BE2C (cell line): ENCODE results near the gene SPATA3.

Experiments used
- DNase-seq: peaks from one replicate; pipeline ENCODE4 v3.0.0-alpha.2; 2020
- H3K27me3 ChIP-seq: fragments of 250-450 bp; sonication (Bioruptor Pico); 2 replicates; pipeline ENCODE4 v1.5.1; 2020; ENCODE audit warnings: mild to moderate bottlenecking
- H3K36me3 ChIP-seq: fragments of 250-450 bp; sonication (Bioruptor Pico); 2 replicates; pipeline ENCODE4 v1.5.1; 2020; ENCODE audit warnings: mild to moderate bottlenecking
- H3K4me1 ChIP-seq: fragments of 250-450 bp; sonication (Bioruptor Pico); 2 replicates; pipeline ENCODE4 v1.5.1; 2020
- H3K4me3 ChIP-seq: 2 replicates; pipeline ENCODE4 v1.5.1; 2011; ENCODE audit warnings: low read depth, low read length
- H3K9me3 ChIP-seq: fragments of 250-450 bp; sonication (Bioruptor Pico); 2 replicates; pipeline ENCODE4 v1.5.1; 2020
- TF ChIP-seq, protein P1 (sequence below): IDR thresholded peaks from 2 replicates; pipeline ENCODE4 v1.5.1; 2012; ENCODE audit warnings: mild to moderate bottlenecking, low read depth, low read length

SPATA3 gene

DNA sequence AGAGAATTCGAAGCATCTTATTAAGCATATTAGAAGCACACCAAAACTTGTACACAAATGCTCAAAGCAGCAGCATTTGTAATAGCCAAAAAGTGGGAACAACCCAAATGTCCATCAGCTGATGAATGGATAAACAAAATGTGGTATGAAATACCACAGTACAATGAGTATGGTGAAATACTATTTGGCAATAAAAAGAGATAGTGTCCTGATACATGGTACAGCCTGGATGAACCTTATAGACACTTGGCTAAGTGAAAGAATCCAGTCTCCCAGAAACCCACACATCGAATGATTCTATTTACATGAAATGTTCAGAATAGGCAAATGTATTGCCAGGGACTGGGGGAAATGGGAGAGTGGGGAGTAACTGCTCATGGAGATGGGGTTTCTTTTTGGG lies 3.0 kb downstream of the SPATA3 start:
- H3K36me3 ChIP-seq: no peaks in the 10 kb centered on the region
- H3K27me3 ChIP-seq: peaks cover 26% of the 10 kb centered on the region
- DNase-seq: no peak
- H3K4me3 ChIP-seq: no peak overlapping the region
- H3K9me3 ChIP-seq: no peaks in the 10 kb centered on the region
- H3K4me1 ChIP-seq: no peaks in the 10 kb centered on the region
- TF ChIP-seq, protein P1, sequence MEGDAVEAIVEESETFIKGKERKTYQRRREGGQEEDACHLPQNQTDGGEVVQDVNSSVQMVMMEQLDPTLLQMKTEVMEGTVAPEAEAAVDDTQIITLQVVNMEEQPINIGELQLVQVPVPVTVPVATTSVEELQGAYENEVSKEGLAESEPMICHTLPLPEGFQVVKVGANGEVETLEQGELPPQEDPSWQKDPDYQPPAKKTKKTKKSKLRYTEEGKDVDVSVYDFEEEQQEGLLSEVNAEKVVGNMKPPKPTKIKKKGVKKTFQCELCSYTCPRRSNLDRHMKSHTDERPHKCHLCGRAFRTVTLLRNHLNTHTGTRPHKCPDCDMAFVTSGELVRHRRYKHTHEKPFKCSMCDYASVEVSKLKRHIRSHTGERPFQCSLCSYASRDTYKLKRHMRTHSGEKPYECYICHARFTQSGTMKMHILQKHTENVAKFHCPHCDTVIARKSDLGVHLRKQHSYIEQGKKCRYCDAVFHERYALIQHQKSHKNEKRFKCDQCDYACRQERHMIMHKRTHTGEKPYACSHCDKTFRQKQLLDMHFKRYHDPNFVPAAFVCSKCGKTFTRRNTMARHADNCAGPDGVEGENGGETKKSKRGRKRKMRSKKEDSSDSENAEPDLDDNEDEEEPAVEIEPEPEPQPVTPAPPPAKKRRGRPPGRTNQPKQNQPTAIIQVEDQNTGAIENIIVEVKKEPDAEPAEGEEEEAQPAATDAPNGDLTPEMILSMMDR: no peak

DNA sequence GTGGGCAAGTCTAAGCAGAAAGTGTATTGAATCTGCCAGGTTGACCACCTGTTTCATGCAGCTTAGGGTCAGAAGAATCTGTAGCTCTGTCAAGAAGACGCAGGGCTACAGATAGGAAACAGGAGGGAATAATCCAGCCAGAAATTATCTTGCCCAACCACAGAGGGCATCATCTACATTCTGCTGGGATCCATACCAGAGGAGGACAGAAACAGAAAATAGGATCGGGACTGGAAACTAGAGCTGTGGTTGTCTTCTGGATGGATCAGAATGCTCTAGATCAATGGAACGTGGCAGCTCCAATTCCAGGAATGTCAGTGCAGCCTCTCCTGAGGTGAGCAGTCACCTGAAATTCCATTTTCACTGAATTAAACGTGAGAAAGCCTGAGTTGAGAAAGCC lies 3.6 kb downstream of the SPATA3 start:
- Histone ChIP-seq H3K9me3 (no peaks in the 10 kb centered on the region), H3K4me1 (no peaks in the 10 kb centered on the region), H3K27me3 (peaks cover 26% of the 10 kb centered on the region), H3K4me3 (no peak overlapping the region), H3K36me3 (no peaks in the 10 kb centered on the region)
- TF ChIP-seq, protein P1: no peak
- DNase-seq: no peak

DNA sequence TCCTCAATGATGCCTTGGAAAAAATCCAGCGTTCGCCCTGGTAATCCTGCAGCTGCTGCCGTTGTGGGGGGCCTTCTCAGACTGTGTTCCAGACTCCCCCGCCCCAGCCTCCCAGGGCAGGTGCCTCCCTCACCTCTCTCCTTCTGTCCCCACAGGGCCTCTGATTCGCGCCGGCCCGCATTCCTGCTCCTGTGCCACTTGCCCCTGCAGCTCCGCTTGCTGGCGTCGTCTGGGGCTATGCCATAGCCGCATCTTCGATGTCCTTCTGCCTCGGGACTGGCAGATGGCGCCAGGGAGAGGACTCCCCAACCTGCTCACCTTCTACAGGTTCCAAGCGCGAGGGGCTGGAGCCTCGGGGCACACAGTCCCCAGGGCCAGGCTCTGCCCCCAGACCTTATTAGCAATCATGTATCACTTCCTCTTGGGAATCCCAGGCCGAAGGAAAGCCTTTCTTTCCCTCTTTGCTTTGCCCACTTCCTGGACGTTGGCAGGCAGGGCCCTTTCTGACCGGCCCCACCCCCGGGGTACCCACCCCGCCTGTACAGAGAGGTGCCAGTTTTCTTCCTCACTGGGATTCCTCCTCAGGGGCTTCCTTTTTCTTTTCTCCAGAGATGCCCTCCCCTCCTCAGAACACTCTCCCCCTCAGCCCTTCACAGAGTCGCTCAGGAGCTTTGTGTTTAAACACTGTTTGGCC lies 4.4 kb downstream of the SPATA3 start:
- Histone ChIP-seq H3K4me1 (no peaks in the 10 kb centered on the region), H3K9me3 (no peaks in the 10 kb centered on the region), H3K36me3 (no peaks in the 10 kb centered on the region), H3K27me3 (peaks cover 26% of the 10 kb centered on the region), H3K4me3 (no peak overlapping the region)
- no peak for DNase-seq
- TF ChIP-seq, protein P1: peak; percentile 15; the same call in 1 of the 2 replicates

DNA sequence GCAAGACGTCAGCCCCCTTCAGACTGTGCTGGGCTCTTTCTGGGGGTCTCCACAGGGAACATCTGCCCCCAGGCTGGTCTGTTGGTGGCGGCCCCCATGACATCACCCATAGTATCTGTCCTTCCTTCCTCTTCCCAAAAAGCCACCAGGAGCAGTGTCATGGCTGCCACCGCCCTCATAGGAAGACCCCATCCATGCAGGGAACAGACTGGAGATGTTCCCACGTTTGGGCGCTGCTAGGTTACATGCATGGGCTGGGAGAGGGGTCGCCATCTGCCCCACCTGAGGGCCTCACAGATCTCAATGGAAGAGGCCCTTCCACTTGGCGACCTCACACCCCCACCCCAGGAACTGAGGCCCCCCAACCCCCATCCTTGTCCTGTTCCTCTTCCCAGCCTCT lies 5.1 kb downstream of the SPATA3 start:
- Histone ChIP-seq H3K36me3 (no peaks in the 10 kb centered on the region), H3K4me1 (no peaks in the 10 kb centered on the region), H3K27me3 (peaks cover 26% of the 10 kb centered on the region), H3K4me3 (no peak overlapping the region), H3K9me3 (no peaks in the 10 kb centered on the region)
- no peak for DNase-seq
- TF ChIP-seq, protein P1: no peak

DNA sequence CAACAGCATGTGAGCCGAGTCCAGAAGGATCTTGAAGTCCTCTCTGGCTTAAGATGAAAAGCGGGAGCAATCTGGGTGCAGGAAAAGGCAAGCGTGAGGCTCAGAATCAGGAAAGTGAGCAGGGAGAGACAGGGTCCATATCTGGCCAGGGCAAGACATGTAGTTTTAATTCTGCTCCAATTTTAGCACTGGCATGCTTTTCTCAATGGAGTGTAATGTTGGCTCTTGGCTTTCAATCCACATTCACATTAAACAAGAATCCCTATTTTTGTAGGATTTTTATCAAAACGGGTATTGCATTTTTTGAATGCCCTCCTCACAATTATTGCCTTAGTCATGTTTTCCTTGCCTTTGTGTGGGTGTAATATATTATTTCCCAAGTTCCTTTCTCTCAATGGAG lies 6.0 kb downstream of the SPATA3 start:
- no peaks in the 10 kb centered on the region for H3K4me1 ChIP-seq
- TF ChIP-seq, protein P1: no peak
- peaks cover 26% of the 10 kb centered on the region for H3K27me3 ChIP-seq
- no peaks in the 10 kb centered on the region for H3K9me3 ChIP-seq
- H3K36me3 ChIP-seq: no peaks in the 10 kb centered on the region
- no peak for DNase-seq
- H3K4me3 ChIP-seq: no peak overlapping the region

DNA sequence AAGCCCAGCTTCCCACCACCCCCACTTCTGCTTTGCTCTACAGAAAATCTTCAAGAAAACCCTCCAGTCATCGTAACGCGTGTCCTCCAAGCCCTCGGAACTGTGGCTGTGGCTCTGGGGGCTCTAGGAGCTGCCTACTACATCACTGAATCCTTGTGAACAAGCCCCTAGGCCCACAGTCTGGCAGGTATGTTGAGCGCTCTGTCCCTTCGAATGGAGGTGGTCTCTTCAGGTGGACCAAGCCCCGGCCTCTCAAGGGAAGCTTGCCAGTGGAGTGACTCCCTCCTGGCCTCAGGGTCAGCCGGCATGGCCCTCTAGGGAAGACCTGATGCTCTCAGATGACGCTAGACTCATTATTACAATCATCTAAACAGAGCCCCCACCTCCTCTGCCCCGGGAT lies 6.7 kb downstream of the SPATA3 start:
- TF ChIP-seq, protein P1: no peak
- H3K27me3 ChIP-seq: peaks cover 26% of the 10 kb centered on the region
- no peaks in the 10 kb centered on the region for H3K4me1 ChIP-seq
- no peaks in the 10 kb centered on the region for H3K36me3 ChIP-seq
- DNase-seq: no peak
- no peak overlapping the region for H3K4me3 ChIP-seq
- H3K9me3 ChIP-seq: no peaks in the 10 kb centered on the region
